GM13976 (cell line): ENCODE data around the gene DCAF17.
"Not testable (repeated sequence)": the region's sequence is repeated elsewhere in the genome, so short reads cannot be mapped to it uniquely, and the experiment has no call there.

Source experiments
- DNase-seq: peaks from one replicate; pipeline ENCODE4 v3.0.0; 2012; ENCODE audit warnings: low spot score
- in situ Hi-C: fragments of 300-500 bp; cut with MboI; formaldehyde crosslinking; loops from one replicate; pipeline ENCODE4 v1.12.0; 2022; ENCODE audit warnings: low sequenced_read_pairs, mixed read lengths, inconsistent platforms; ENCODE audit not compliant: unreplicated experiment
- TF ChIP-seq, protein P1 (sequence below): IDR thresholded peaks from 2 replicates; pipeline ENCODE4 v1.5.1; 2012; ENCODE audit warnings: borderline replicate concordance, mild to moderate bottlenecking; ENCODE audit not compliant: insufficient read depth; ENCODE audit errors: extremely low read depth, missing control alignments, control extremely low read depth

The DCAF17 gene

DNA sequence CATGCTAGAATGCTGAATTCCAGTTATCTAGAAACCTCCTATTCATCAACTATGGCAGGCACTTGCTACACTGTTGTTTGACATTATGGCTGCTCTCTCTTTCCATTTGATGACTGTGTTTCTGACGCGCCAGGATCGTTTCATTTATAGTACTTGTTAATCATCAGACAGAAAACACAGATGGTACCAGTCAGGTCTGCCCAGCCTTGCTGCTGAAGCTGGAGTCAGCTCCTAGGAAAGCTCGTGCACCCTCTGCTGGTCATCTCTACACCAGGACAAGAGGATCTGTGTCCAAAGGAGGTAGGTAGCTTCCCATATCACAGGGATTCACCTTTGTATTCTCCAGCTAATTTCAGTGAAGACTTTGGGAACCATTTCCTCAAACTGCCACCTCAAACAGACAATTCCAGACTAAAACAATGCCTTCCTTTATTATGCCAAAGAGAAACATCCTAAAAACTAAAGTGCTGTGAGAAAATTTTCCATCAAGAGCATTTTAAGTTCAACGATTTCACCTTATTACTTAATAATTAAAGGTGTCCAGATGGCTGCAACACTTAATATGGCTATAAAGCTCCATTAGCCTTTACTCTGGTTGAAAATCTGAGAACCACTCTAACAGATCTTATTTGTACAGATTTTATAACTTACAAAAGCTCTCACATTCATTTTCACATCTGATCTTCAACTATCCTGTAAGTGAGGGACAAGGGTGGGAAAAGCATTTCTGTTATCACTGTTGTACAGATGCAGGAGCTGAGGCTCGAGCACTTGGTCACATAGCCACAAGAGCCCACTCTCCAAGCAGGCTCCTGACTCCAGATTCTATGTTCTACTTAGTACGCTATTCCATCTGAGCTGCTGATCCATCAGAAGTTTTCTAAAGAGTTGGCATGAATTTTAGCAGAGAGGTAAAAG lies 17.8 kb upstream of the DCAF17 start:
- in situ Hi-C loops = loop anchor here (5.0 to 10.0 kb wide), 2 partner anchors 91 to 259 kb away; no protein-coding TSS in a partner anchor
- TF ChIP-seq, protein P1, sequence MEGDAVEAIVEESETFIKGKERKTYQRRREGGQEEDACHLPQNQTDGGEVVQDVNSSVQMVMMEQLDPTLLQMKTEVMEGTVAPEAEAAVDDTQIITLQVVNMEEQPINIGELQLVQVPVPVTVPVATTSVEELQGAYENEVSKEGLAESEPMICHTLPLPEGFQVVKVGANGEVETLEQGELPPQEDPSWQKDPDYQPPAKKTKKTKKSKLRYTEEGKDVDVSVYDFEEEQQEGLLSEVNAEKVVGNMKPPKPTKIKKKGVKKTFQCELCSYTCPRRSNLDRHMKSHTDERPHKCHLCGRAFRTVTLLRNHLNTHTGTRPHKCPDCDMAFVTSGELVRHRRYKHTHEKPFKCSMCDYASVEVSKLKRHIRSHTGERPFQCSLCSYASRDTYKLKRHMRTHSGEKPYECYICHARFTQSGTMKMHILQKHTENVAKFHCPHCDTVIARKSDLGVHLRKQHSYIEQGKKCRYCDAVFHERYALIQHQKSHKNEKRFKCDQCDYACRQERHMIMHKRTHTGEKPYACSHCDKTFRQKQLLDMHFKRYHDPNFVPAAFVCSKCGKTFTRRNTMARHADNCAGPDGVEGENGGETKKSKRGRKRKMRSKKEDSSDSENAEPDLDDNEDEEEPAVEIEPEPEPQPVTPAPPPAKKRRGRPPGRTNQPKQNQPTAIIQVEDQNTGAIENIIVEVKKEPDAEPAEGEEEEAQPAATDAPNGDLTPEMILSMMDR = peak; percentile 74
- DNase-seq = peak; percentile 66

DNA sequence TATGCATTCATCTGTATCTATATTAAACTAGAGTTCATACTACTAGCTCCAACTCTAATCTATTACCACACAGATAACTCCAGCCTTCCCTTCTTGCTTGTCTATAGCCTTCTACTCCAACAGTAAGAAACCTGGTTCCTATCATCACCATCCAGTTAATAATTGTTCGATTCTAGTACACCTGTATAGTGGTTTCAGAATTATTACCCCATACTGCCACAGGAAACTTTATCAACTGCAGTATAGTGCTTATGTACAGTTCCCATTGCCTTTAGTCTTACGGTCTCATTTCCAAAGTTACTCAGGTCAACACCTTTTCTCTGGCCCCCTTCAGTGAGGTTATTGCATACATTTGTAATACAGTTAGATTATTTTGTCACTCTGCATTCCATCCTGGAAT lies 14.7 kb upstream of the DCAF17 start:
- TF ChIP-seq, protein P1 = no peak
- no peak for DNase-seq
- in situ Hi-C loops = loop anchor here (5.0 to 10.0 kb wide), 2 partner anchors 95 to 262 kb away; no protein-coding TSS in a partner anchor

- DNase-seq = no peak
- in situ Hi-C loops = no loop called here
- TF ChIP-seq, protein P1 = no peak
Observed at GRCh38 chr2:171420728-171421563, 13.1 kb upstream of the DCAF17 start.

GRCh38 chr2:171422710-171423495 lies 11.1 kb upstream of the DCAF17 start:
- in situ Hi-C loops = not testable (repeated sequence)

DNA sequence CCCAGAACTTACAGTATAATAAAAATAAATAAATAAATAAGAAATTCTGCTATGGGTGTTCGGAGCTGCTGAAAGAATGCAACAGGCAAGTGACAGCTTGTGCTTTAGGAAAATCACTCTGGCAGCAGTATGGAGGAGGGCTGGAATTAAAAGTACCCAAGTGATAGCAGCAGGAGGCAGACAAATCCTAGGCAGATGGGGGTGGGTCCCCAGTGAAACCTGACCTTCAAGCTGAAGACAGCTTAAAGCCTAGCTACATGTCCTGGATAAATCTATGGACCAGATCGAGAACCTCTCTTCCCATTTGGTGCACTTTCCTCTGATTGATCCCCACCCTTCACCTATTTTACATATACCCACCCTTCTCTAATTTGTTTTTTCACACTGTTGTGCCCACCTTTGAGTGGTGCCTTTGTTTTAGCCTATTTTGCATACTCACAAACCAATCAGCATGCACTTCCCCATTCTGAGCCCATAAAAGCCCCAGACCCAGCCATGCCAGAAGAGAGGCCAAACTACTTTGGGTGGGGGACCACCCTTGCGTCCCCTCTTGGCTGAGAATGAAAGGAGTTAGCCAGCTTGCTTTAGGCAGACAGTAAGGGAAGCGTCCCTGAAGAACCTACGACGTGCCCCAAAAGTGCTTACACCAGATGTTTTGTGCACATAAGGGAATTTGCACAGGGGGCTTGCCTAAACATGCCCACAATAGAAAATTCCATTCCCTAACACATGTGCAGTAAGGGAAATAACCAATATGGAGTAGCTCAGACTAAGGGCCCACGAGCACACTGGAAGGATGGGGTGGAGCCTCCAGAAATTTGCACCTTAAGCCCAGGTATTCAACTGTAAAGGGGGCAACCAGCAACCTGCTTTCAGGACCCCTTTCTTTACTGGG lies 3.3 kb upstream of the DCAF17 start:
- TF ChIP-seq, protein P1 = no peak
- DNase-seq = no peak
- in situ Hi-C loops = loop anchor here (25.0 kb wide), 1 partner anchor 443 kb away; no protein-coding TSS in a partner anchor

More at GRCh38 chr2:171422710-171423495, 11.1 kb upstream of the DCAF17 start:
- DNase-seq = not testable (repeated sequence)

DNA sequence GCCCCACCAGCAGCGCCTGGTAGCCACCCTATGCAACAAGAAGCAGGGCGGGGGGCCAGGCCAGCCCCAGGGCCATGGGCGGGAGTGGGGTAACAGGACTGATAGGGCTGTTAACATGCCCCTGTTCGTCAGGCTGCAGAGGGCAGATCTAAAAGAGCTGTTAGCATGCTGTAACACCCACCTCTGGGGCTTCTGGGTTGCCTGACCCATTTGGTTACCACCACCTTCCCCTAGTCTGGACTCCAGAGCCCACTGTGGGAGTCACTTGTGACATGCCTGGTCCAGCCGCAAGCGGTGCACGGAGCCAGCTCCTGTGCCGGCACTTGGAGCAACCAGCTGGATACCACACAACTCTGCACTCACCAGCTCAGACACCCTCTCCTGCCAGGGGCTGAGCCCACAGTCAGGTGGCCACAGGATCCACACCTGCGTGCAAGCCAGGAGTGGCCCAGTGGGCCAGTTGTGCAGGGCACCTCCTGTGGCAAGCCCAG lies 2.3 kb upstream of the DCAF17 start:
- no peak for DNase-seq
- TF ChIP-seq, protein P1 = no peak
- in situ Hi-C loops = loop anchor here (25.0 kb wide), 1 partner anchor 444 kb away; no protein-coding TSS in a partner anchor
